Ishikawa (cell line): ENCODE results near the gene RAI2.

Experiments used
- CEBPB ChIP-seq: IDR thresholded peaks from 2 replicates; pipeline ENCODE4 v1.6.1; 2012
- CREB1 ChIP-seq: IDR thresholded peaks from 2 replicates; pipeline ENCODE4 v1.6.1; 2012; ENCODE audit warnings: low read depth
- EP300 ChIP-seq: IDR thresholded peaks from 2 replicates; pipeline ENCODE4 v1.6.1; 2012; ENCODE audit warnings: borderline replicate concordance
- FOXM1 ChIP-seq: IDR thresholded peaks from 2 replicates; pipeline ENCODE4 v1.6.1; 2012; ENCODE audit warnings: low read depth, borderline replicate concordance
- MAX ChIP-seq: IDR thresholded peaks from 2 replicates; pipeline ENCODE4 v1.6.1; 2012
- RAD21 ChIP-seq: IDR thresholded peaks from 2 replicates; pipeline ENCODE4 v1.6.1; 2012; ENCODE audit warnings: low read depth
- REST ChIP-seq: IDR thresholded peaks from 2 replicates; pipeline ENCODE4 v1.6.1; 2012; ENCODE audit warnings: low read depth, mild to moderate bottlenecking
- TAF1 ChIP-seq: IDR thresholded peaks from 2 replicates; pipeline ENCODE4 v1.6.1; 2012; ENCODE audit warnings: low read depth, mild to moderate bottlenecking
- TCF12 ChIP-seq: IDR thresholded peaks from 2 replicates; pipeline ENCODE4 v1.6.1; 2012; ENCODE audit warnings: low read depth
- TEAD4 ChIP-seq: IDR thresholded peaks from 2 replicates; pipeline ENCODE4 v1.6.1; 2012
- USF1 ChIP-seq: IDR thresholded peaks from 2 replicates; pipeline ENCODE4 v1.6.1; 2012
- YY1 ChIP-seq: IDR thresholded peaks from 2 replicates; pipeline ENCODE4 v1.6.1; 2012; ENCODE audit warnings: low read depth
- ZBTB7A ChIP-seq: IDR thresholded peaks from 2 replicates; pipeline ENCODE4 v1.6.1; 2012; ENCODE audit warnings: low read depth

- TF ChIP-seq TAF1: no peak
- no peak for TF ChIP-seq EP300
- TF ChIP-seq ZBTB7A: no peak
- no peak for TF ChIP-seq YY1
- no peak for TF ChIP-seq CREB1
- no peak for TF ChIP-seq CEBPB
- TF ChIP-seq USF1: no peak
- TF ChIP-seq MAX: no peak
- TF ChIP-seq RAD21: no peak
- no peak for TF ChIP-seq TCF12
- no peak for TF ChIP-seq REST
- TF ChIP-seq FOXM1: no peak
- no peak for TF ChIP-seq TEAD4
These were observed 16.9 kb downstream of the RAI2 start for GRCh38 chrX:17844236-17844635.
